Ovary (tissue), 9 donors: Measurements from ENCODE around the gene POLR2E. TPM values are rescaled to one million over a fixed set of nuclear protein-coding genes. Genes with fewer than 3 reads are reported as not detected.

Source experiments
- DNase-seq, 5 donors: peaks; one replicate each; pipeline ENCODE4 v3.0.0-alpha.2; 2019 to 2020
- H3K27ac ChIP-seq, 2 donors: fragments of 200-600 bp; one replicate each; pipeline versions ENCODE4 v1.5.1 to v1.8.0; 2019 to 2022
- H3K27me3 ChIP-seq: fragments of 200-600 bp; one replicate; pipeline ENCODE4 v1.8.0; 2022
- H3K36me3 ChIP-seq: fragments of 200-600 bp; sonication (generic); one replicate; pipeline ENCODE4 v1.5.1; 2019
- H3K4me1 ChIP-seq: one replicate; pipeline ENCODE4 v1.8.1; 2013; ENCODE audit warnings: mild to moderate bottlenecking, moderate library complexity; ENCODE audit not compliant: insufficient read depth
- H3K4me3 ChIP-seq: fragments of 200-600 bp; sonication (generic); one replicate; pipeline ENCODE4 v1.5.1; 2017
- H3K9me3 ChIP-seq, 2 donors: fragments of 200-600 bp in 1 of 2; sonication (generic) in 1 of 2; one replicate each; pipeline versions ENCODE4 v1.5.1 to v1.8.1; 2013 to 2019; ENCODE audit warnings: mild to moderate bottlenecking in 1 of 2, moderate library complexity in 1 of 2
- CTCF ChIP-seq, 3 donors: fragments of 450-650 bp in 2 of 3; fragments of 200-600 bp in 1 of 3; IDR thresholded peaks; one replicate each; pipeline versions ENCODE4 v1.5.1 to v1.8.0; 2016 to 2022; ENCODE audit warnings: antibody characterized with exemption in 3 of 3, mild to moderate bottlenecking in 1 of 3
- EP300 ChIP-seq: sonication (generic); formaldehyde crosslinking; IDR thresholded peaks from one replicate; pipeline ENCODE4 v1.6.1; 2017; ENCODE audit warnings: antibody characterized with exemption
- POLR2A ChIP-seq: fragments of 450-650 bp; IDR thresholded peaks from one replicate; pipeline ENCODE4 v1.6.1; 2017; ENCODE audit warnings: antibody characterized with exemption, mild to moderate bottlenecking, moderate library complexity
- WGBS, 3 donors: extraction: QIAGEN DNeasy Blood & Tissue Kit in 1 of 3; methylation state at CpG; one replicate each; pipeline versions ENCODE4 v1.1.5 to v1.1.7; 2013 to 2017; 5-methylcytosine and 5-hydroxymethylcytosine counted together
- intact Hi-C, 4 donors: fragments of 100-400 bp; cut with DNase I; formaldehyde crosslinking; loops; one replicate each; pipeline versions ENCODE4 v1.11.0 to v1.15.1; 2022 to 2023
- polyA plus RNA-seq, 2 donors: library from polyadenylated mRNA; stranded (reverse); fragments of 200-250 nt in 1 of 2; fragments of 350-450 nt in 1 of 2; fragmentation: Illumina TruSeq in 1 of 2; extraction: RNeasy Lipid Tissue Mini Kit (QIAGEN cat#74804) in 1 of 2; gene quantifications; one replicate each; pipeline ENCODE4 v1.2.3, GENCODE V29; 2013 to 2014
- total RNA-seq, 7 donors: library from RNA; depleted of rRNA in 2 of 7; stranded (reverse); fragments of >200 nt in 2 of 7; fragmentation: NEBNext Ultra II Directional in 3 of 7; extraction: Animal tissue kit (Norgen Biotek cat#: 25700) in 3 of 7; gene quantifications; one replicate each; pipeline versions ENCODE4 v1.1.0 to v1.2.4, GENCODE V29; 2016 to 2023
- donor health status: DM: no; HTN: no; CAD: no; lungs with moderate emphysema.
- donor health status: DM: no; HTN: no; CAD: no.
- donor health status: Bipolar disorder and iron deficiency.
- donor health status: DM: yes; HTN: yes; CAD: no.
- donor health status: DM: no; HTN: no; CAD: no.
- donor health status: DM: yes; HTN: yes; CAD: no.

The POLR2E gene
- total and polyA plus RNA-seq, 9 donors = 11.1 to 157 (median 119) TPM

DNA sequence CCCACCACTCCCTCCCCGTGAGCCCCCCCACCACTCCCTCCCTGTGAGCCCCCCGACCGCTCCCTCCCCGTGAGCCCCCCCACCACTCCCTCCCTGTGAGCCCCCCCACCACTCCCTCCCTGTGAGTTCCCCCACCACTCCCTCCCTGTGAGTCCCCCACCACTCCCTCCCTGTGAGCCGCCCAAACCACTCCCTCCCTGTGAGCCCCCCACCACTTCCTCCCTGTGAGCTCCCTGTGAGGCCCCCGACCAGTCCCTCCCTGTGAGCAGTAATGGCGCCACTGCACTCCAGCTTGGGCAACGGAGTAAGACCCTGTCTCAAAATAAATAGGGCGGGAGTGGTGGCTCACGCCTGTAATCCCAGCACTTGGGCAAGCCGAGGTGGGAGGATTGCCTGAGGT is 45.4 kb downstream of the POLR2E start:
- Histone ChIP-seq H3K4me1 (no peaks in the 10 kb centered on the region), H3K4me3 (no peak overlapping the region), H3K9me3 (no peaks in the 10 kb centered on the region), H3K36me3 (no peaks in the 10 kb centered on the region), H3K27ac (no peak overlapping the region), H3K27me3 (no peaks in the 10 kb centered on the region)
- DNase-seq = no peak
- WGBS, 3 donors = 33 to 43% (median 42%) methylated on average over 5 to 11 of the region's 11 CpGs
- intact Hi-C loops = no loop called here
- TF ChIP-seq POLR2A (no peak), CTCF (IDR thresholded peaks at IDR 0.05) (no peak), EP300 (no peak)

GRCh38 chr19:1049106-1049505 is 46.1 kb downstream of the POLR2E start:
- no peak overlapping the region for H3K4me3 ChIP-seq
- H3K27me3 ChIP-seq = no peaks in the 10 kb centered on the region
- H3K4me1 ChIP-seq = no peaks in the 10 kb centered on the region
- intact Hi-C loops = no loop called here
- TF ChIP-seq EP300 = no peak
- no peak for TF ChIP-seq POLR2A
- TF ChIP-seq CTCF (IDR thresholded peaks at IDR 0.05) = no peak
- no peaks in the 10 kb centered on the region for H3K9me3 ChIP-seq
- no peaks in the 10 kb centered on the region for H3K36me3 ChIP-seq
- no peak for DNase-seq
- 75 to 85% (median 81%) methylated on average over 15 to 17 of the region's 17 CpGs for WGBS, 3 donors
- H3K27ac ChIP-seq = no peak overlapping the region

DNA sequence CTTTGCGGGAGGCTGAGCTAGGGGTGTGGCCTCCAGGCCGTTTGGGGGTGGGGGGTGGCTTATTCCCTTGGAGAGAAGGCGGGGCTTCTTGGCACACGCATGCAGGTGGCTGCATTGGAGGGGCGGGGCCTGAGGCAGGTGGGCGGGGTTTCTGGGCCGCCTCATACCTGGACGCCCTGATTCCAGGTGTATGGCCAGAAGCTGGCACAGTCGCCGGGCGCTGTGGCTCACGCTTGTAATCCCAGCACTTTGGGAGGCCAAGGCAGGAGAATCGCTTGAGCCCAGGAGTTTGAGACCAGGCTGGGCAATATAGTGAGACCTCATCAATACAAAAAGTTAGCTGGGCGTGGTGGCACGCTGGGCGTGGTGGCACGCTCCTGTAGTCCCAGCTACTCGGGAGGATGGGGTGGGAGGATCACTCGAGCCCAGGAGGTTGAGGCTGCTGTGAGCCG is 47.5 kb downstream of the POLR2E start:
- no peaks in the 10 kb centered on the region for H3K36me3 ChIP-seq
- no peak overlapping the region for H3K4me3 ChIP-seq
- TF ChIP-seq CTCF (IDR thresholded peaks at IDR 0.05) (no peak), POLR2A (no peak), EP300 (no peak)
- DNase-seq = no peak
- H3K27ac ChIP-seq = no peak overlapping the region
- intact Hi-C loops = no loop called here
- H3K9me3 ChIP-seq = no peaks in the 10 kb centered on the region
- H3K27me3 ChIP-seq = no peaks in the 10 kb centered on the region
- 81 to 86% (median 85%) methylated on average over 20 of the region's 20 CpGs for WGBS, 3 donors
- no peaks in the 10 kb centered on the region for H3K4me1 ChIP-seq

DNA sequence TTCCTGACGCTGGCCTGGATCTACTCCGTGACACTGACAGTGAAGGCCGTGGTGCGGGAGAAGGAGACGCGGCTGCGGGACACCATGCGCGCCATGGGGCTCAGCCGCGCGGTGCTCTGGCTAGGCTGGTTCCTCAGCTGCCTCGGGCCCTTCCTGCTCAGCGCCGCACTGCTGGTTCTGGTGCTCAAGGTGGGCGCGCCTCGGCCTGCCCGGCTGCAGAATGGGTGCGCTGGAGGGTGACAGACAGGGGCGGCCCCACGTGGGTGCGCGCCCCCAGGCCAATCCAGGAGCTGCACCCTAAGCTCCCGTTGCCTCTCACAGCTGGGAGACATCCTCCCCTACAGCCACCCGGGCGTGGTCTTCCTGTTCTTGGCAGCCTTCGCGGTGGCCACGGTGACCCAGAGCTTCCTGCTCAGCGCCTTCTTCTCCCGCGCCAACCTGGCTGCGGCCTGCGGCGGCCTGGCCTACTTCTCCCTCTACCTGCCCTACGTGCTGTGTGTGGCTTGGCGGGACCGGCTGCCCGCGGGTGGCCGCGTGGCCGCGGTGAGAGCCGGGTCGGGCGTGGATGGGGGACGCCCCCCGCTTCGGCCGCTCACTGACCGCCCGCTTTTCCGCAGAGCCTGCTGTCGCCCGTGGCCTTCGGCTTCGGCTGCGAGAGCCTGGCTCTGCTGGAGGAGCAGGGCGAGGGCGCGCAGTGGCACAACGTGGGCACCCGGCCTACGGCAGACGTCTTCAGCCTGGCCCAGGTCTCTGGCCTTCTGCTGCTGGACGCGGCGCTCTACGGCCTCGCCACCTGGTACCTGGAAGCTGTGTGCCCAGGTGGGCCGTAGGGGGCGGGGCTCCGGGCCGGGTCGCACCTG is 48.1 kb downstream of the POLR2E start:
- Histone ChIP-seq H3K27me3 (no peaks in the 10 kb centered on the region), H3K4me3 (no peak overlapping the region), H3K27ac (no peak overlapping the region), H3K4me1 (no peaks in the 10 kb centered on the region), H3K9me3 (no peaks in the 10 kb centered on the region), H3K36me3 (no peaks in the 10 kb centered on the region)
- TF ChIP-seq POLR2A (no peak), EP300 (no peak), CTCF (IDR thresholded peaks at IDR 0.05) (no peak)
- DNase-seq = no peak
- 88 to 92% (median 89%) methylated on average over 64 to 77 of the region's 77 CpGs for WGBS, 3 donors
- intact Hi-C loops = no loop called here
